Neural progenitor cell (in vitro differentiated cells): ENCODE data around the gene GGT6. TPM values are rescaled to one million over a fixed set of nuclear protein-coding genes. Genes with fewer than 3 reads are reported as not detected.
A peak's percentile ranks its signal among the peaks of the same experiment; 100 is the strongest.
"Not testable (repeated sequence)": the region's sequence is repeated elsewhere in the genome, so short reads cannot be mapped to it uniquely, and the experiment has no call there.

Source experiments
- DNase-seq: peaks from one replicate; pipeline ENCODE4 v3.0.0-alpha.2; 2016; ENCODE audit warnings: low spot score
- H2AFZ ChIP-seq: fragments of 200-600 bp; sonication (generic); replicated peaks from 2 replicates; pipeline ENCODE4 v1.6.1; 2016; ENCODE audit warnings: antibody characterized with exemption
- H3F3A ChIP-seq: fragments of 200-600 bp; sonication (generic); 2 replicates; pipeline ENCODE4 v1.6.1; 2016; ENCODE audit warnings: antibody characterized with exemption, low read depth
- H3K27ac ChIP-seq: fragments of 200-600 bp; sonication (generic); 2 replicates; pipeline ENCODE4 v1.5.1; 2016; ENCODE audit warnings: mild to moderate bottlenecking
- H3K27me3 ChIP-seq: fragments of 200-600 bp; sonication (generic); 2 replicates; pipeline ENCODE4 v1.6.1; 2016; ENCODE audit warnings: mild to moderate bottlenecking, moderate library complexity
- H3K36me3 ChIP-seq: fragments of 200-600 bp; sonication (generic); 2 replicates; pipeline ENCODE4 v1.5.1; 2016
- H3K4me1 ChIP-seq: fragments of 200-600 bp; sonication (generic); 2 replicates; pipeline ENCODE4 v1.6.1; 2016; ENCODE audit warnings: mixed run types
- H3K4me2 ChIP-seq: fragments of 200-600 bp; sonication (generic); 2 replicates; pipeline ENCODE4 v1.6.1; 2016
- H3K4me3 ChIP-seq: fragments of 200-600 bp; sonication (generic); 2 replicates; pipeline ENCODE4 v1.5.1; 2016
- H3K79me2 ChIP-seq: fragments of 200-600 bp; sonication (generic); 2 replicates; pipeline ENCODE4 v1.6.1; 2016; ENCODE audit warnings: low read depth
- H3K9ac ChIP-seq: fragments of 200-600 bp; sonication (generic); 2 replicates; pipeline ENCODE4 v1.6.1; 2016
- H3K9me3 ChIP-seq: fragments of 200-600 bp; sonication (generic); 2 replicates; pipeline ENCODE4 v1.5.1; 2016; ENCODE audit warnings: low read depth
- H4K20me1 ChIP-seq: fragments of 200-600 bp; sonication (generic); 2 replicates; pipeline ENCODE4 v1.6.1; 2016; ENCODE audit warnings: low read depth
- H3K27ac Mint-ChIP-seq: 3 replicates; pipeline ENCODE4 v1.8.0; 2021; ENCODE audit warnings: mixed read lengths
- H3K27me3 Mint-ChIP-seq: 2 replicates; pipeline ENCODE4 v1.8.0; 2022; ENCODE audit warnings: low read depth, mild to moderate bottlenecking, inconsistent platforms, moderate library complexity, mixed read lengths; ENCODE audit not compliant: insufficient read depth
- H3K36me3 Mint-ChIP-seq: 3 replicates; pipeline ENCODE4 v1.8.0; 2021; ENCODE audit warnings: mixed read lengths
- H3K4me1 Mint-ChIP-seq: 3 replicates; pipeline ENCODE4 v1.8.0; 2021; ENCODE audit warnings: mixed read lengths
- H3K4me3 Mint-ChIP-seq: 3 replicates; pipeline ENCODE4 v1.8.0; 2021; ENCODE audit warnings: mild to moderate bottlenecking, moderate library complexity, mixed read lengths
- H3K9me3 Mint-ChIP-seq: 3 replicates; pipeline ENCODE4 v1.8.0; 2020; ENCODE audit warnings: mixed read lengths
- EZH2 ChIP-seq: fragments of 200-600 bp; sonication (generic); IDR thresholded peaks from 2 replicates; pipeline ENCODE4 v1.6.1; 2017; ENCODE audit warnings: antibody characterized with exemption, mild to moderate bottlenecking, moderate library complexity
- EZH2phosphoT487 ChIP-seq: fragments of 200-600 bp; sonication (generic); IDR thresholded peaks from 2 replicates; pipeline ENCODE4 v1.6.1; 2017; ENCODE audit warnings: antibody characterized with exemption
- total RNA-seq: library from RNA; depleted of rRNA; stranded (reverse); fragments of >200 nt; gene quantifications from 2 replicates; pipeline ENCODE4 v1.2.3, GENCODE V29; 2015; ENCODE audit warnings: low replicate concordance
- TF ChIP-seq, protein P1 (sequence below): fragments of 200-600 bp; sonication (generic); IDR thresholded peaks from 2 replicates; pipeline ENCODE4 v1.5.1; 2017; ENCODE audit warnings: antibody characterized with exemption, mild to moderate bottlenecking

Gene GGT6
- total RNA-seq, 1 donor from 2014 or later: not detected

DNA sequence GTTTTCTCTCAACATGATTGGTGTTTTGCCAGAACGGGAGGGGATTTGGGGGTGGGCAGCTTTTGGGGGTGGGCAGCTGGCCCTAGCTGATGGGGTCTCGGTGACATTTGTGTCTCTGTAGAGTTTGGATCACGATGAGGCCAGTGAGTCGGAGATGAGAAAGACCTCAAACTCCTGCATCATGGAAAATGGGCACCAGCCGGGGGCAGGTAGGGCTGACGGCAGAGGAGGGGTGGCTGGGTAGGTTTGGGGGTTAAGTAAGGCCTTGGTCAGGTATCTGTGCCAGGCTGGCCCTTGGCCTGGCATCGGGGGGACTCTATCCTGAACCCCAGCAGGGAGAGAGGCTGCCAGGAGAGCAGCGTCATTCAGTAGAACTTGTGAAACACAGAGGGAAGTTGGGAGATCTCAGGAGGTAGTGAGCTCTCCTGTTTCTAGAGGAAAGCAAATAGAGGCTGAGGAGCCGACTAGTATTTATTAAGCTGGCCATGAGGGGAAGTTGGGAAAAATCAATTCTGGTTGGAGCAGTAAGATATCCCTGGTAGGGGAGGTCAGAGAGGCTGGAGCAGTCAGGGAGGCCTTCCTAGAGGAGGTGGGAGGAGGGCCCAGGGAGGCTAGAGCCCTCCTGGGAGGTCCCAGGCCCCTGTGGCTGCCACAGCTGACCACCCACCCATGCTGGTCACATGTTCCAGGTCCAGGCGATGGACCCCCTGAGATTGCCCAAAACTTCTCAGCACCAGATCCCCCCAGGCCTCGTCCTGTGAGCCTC lies 32.0 kb upstream of the GGT6 start:
- Mint-ChIP-seq H3K4me3 (no peak overlapping the region), H3K27me3 (peaks cover 15% of the 10 kb centered on the region), H3K4me1 (peaks cover 6% of the 10 kb centered on the region), H3K27ac (peak overlapping the region; percentile 46), H3K36me3 (no peaks in the 10 kb centered on the region), H3K9me3 (no peaks in the 10 kb centered on the region)
- DNase-seq: no peak
- Histone ChIP-seq H4K20me1 (no peaks in the 10 kb centered on the region), H3F3A (no peaks in the 10 kb centered on the region), H3K9me3 (no peaks in the 10 kb centered on the region), H3K9ac (no peak overlapping the region), H3K4me2 (no peak overlapping the region), H3K27me3 (no peaks in the 10 kb centered on the region), H3K4me1 (no peaks in the 10 kb centered on the region), H3K27ac (no peak overlapping the region), H3K4me3 (no peak overlapping the region), H2AFZ (no peak overlapping the region), H3K79me2 (no peaks in the 10 kb centered on the region), H3K36me3 (no peaks in the 10 kb centered on the region)
- TF ChIP-seq, protein P1, sequence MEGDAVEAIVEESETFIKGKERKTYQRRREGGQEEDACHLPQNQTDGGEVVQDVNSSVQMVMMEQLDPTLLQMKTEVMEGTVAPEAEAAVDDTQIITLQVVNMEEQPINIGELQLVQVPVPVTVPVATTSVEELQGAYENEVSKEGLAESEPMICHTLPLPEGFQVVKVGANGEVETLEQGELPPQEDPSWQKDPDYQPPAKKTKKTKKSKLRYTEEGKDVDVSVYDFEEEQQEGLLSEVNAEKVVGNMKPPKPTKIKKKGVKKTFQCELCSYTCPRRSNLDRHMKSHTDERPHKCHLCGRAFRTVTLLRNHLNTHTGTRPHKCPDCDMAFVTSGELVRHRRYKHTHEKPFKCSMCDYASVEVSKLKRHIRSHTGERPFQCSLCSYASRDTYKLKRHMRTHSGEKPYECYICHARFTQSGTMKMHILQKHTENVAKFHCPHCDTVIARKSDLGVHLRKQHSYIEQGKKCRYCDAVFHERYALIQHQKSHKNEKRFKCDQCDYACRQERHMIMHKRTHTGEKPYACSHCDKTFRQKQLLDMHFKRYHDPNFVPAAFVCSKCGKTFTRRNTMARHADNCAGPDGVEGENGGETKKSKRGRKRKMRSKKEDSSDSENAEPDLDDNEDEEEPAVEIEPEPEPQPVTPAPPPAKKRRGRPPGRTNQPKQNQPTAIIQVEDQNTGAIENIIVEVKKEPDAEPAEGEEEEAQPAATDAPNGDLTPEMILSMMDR: no peak
- TF ChIP-seq EZH2: no peak

DNA sequence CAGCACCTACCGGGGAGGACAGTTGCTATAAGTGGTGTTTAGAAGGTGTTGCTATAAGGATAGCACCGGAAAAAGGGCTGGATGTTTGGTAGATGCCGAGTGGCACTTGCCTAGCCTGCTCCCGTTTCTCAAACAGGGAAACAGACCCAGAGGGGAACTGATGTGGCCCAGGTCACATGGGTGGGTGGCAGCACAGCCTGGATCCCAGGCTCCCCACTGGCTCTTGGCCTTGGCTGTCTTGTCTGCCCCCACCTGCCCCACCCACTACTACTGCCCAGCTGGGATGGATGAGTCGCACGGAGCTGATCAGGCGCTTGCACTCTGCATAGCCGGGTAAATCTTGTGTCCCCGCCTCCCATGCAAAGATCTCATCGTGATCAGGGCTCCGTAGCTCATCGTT lies 31.2 kb upstream of the GGT6 start:
- Histone ChIP-seq H3K9me3 (no peaks in the 10 kb centered on the region), H3K4me1 (no peaks in the 10 kb centered on the region), H3K79me2 (no peaks in the 10 kb centered on the region), H3K36me3 (no peaks in the 10 kb centered on the region), H3K4me2 (no peak overlapping the region), H3K9ac (no peak overlapping the region), H2AFZ (no peak overlapping the region), H3K27ac (no peak overlapping the region), H3F3A (no peaks in the 10 kb centered on the region), H3K4me3 (no peak overlapping the region), H3K27me3 (peaks cover 5% of the 10 kb centered on the region), H4K20me1 (no peaks in the 10 kb centered on the region)
- H3K27ac Mint-ChIP-seq: no peak overlapping the region
- no peak for DNase-seq
- H3K4me3 Mint-ChIP-seq: no peak overlapping the region
- peaks cover 15% of the 10 kb centered on the region for H3K27me3 Mint-ChIP-seq
- no peak for TF ChIP-seq EZH2phosphoT487
- TF ChIP-seq, protein P1: no peak
- no peak for TF ChIP-seq EZH2
- no peaks in the 10 kb centered on the region for H3K36me3 Mint-ChIP-seq
- H3K9me3 Mint-ChIP-seq: no peaks in the 10 kb centered on the region
- peaks cover 3% of the 10 kb centered on the region for H3K4me1 Mint-ChIP-seq

DNA sequence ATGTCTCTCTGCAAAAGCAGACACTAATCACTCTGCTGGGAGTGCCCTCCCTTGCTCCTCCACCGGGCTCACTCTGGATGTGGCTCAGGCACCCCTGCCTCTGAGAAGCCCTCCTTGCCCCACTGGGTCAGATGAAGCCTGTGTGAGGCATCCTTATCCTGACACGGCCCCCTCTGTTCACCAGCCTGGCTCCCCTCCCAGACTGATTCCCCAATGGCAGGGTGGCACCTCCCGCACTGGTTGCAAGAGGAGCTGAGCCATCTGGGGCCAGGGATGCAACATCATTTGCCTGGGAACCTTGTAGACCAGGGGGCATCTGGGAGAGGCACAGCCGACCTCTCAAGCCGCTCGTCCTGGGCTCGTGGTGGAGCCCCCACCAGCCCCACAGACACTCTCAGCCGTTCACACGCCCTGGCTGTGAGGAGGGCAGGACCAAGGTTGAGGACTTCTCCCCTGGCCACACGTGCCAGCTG lies 30.6 kb upstream of the GGT6 start:
- H3K4me3 ChIP-seq: no peak overlapping the region
- H3F3A ChIP-seq: no peaks in the 10 kb centered on the region
- DNase-seq: no peak
- Mint-ChIP-seq H3K27me3 (peaks cover 20% of the 10 kb centered on the region), H3K36me3 (no peaks in the 10 kb centered on the region), H3K4me1 (peaks cover 3% of the 10 kb centered on the region), H3K9me3 (no peaks in the 10 kb centered on the region), H3K4me3 (no peak overlapping the region), H3K27ac (no peak overlapping the region)
- no peaks in the 10 kb centered on the region for H4K20me1 ChIP-seq
- H3K36me3 ChIP-seq: no peaks in the 10 kb centered on the region
- H3K27me3 ChIP-seq: peaks cover 10% of the 10 kb centered on the region
- no peaks in the 10 kb centered on the region for H3K9me3 ChIP-seq
- no peak overlapping the region for H3K9ac ChIP-seq
- H3K27ac ChIP-seq: no peak overlapping the region
- no peak overlapping the region for H3K4me2 ChIP-seq
- no peaks in the 10 kb centered on the region for H3K79me2 ChIP-seq
- H3K4me1 ChIP-seq: no peaks in the 10 kb centered on the region
- TF ChIP-seq, protein P1: no peak
- TF ChIP-seq EZH2: no peak
- no peak for TF ChIP-seq EZH2phosphoT487
- no peak overlapping the region for H2AFZ ChIP-seq

DNA sequence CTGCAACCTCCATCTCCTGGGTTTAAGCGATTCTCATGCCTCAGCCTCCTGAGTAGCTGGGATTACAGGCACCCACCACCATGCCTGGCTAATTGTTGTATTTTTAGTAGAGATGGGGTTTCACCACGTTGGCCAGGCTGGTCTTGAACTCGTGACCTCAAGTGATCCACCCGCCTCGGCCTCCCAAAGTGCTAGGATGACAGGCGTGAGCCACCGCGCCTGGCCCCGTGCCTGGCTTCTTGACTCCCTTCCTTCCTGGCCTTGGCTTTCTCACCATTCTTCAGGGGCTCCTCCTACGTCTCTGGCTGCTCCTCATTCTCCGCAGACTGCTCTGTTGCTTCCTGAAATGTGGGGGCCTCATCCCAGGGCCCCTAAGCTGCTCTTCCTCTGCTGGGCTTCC lies 29.7 kb upstream of the GGT6 start:
- not testable (repeated sequence) for H3K4me3 ChIP-seq, H3K79me2 ChIP-seq, H3K9me3 ChIP-seq, DNase-seq, H3K27ac ChIP-seq, H3K9ac ChIP-seq, H3K36me3 Mint-ChIP-seq, H4K20me1 ChIP-seq, H3K4me3 Mint-ChIP-seq, H3K4me1 ChIP-seq, H3K9me3 Mint-ChIP-seq, H3K27ac Mint-ChIP-seq, H3K4me1 Mint-ChIP-seq, H3F3A ChIP-seq, H3K36me3 ChIP-seq, H2AFZ ChIP-seq, H3K4me2 ChIP-seq
- peaks cover 30% of the 10 kb centered on the region for H3K27me3 Mint-ChIP-seq
- H3K27me3 ChIP-seq: peaks cover 20% of the 10 kb centered on the region
